Common myeloid progenitor, CD34-positive (primary cell): Measurements from ENCODE around the gene FRMD4A.
A peak's percentile ranks its signal among the peaks of the same experiment; 100 is the strongest.

ENCODE experiments used
- CTCF ChIA-PET: fragments of 350-600 bp; sonication (Branson Sonifier 250); formaldehyde crosslinking; loops from one replicate; lab custom pipeline; 2021; ENCODE audit warnings: antibody characterized with exemption; lab: Charles Lee
- POLR2A ChIA-PET: fragments of 350-600 bp; sonication (Branson Sonifier 250); formaldehyde crosslinking; loops from one replicate; lab custom pipeline; 2021; ENCODE audit warnings: antibody characterized with exemption; lab: Charles Lee
- DNase-seq, 3 donors: peaks; one replicate each; pipeline versions ENCODE4 v3.0.0 to v3.0.0-alpha.2; 2013
- H3K27ac ChIP-seq, 2 experiments: 1 replicate in 1 of 2; 2 replicates in 1 of 2; pipeline ENCODE4 v1.7.0; 2013; ENCODE audit warnings: inconsistent platforms in 2 of 2, low read length in 2 of 2, mild to moderate bottlenecking in 2 of 2, low read depth in 1 of 2, moderate library complexity in 1 of 2; ENCODE audit not compliant: severe bottlenecking in 2 of 2, insufficient read depth in 1 of 2, poor library complexity in 1 of 2
- H3K27me3 ChIP-seq, 5 experiments: replicated peaks in 2 of 5; 1 replicate in 3 of 5; 2 replicates in 2 of 5; pipeline versions ENCODE4 v1.6.1 to v1.7.0; 2013; ENCODE audit warnings: low read length in 4 of 5, mild to moderate bottlenecking in 2 of 5, moderate library complexity in 2 of 5, inconsistent platforms in 1 of 5; ENCODE audit not compliant: insufficient read depth in 5 of 5, control insufficient read depth in 4 of 5
- H3K36me3 ChIP-seq, 4 experiments: 1 replicate in 2 of 4; 2 replicates in 2 of 4; pipeline versions ENCODE4 v1.6.1 to v1.7.0; 2013; ENCODE audit warnings: low read length in 3 of 4, control low read depth in 1 of 4, mild to moderate bottlenecking in 1 of 4; ENCODE audit not compliant: control insufficient read depth in 4 of 4, insufficient read depth in 4 of 4
- H3K4me1 ChIP-seq, 4 experiments: 1 replicate in 3 of 4; 2 replicates in 1 of 4; pipeline versions ENCODE4 v1.6.1 to v1.7.1; 2013; ENCODE audit warnings: low read length in 3 of 4, mild to moderate bottlenecking in 3 of 4, control low read depth in 1 of 4, inconsistent platforms in 1 of 4, moderate library complexity in 1 of 4; ENCODE audit not compliant: control insufficient read depth in 4 of 4, insufficient read depth in 4 of 4; ENCODE audit errors: control extremely low read depth in 1 of 4
- H3K4me3 ChIP-seq, 7 experiments: 1 replicate in 4 of 7; 2 replicates in 3 of 7; pipeline versions ENCODE4 v1.5.1 to v1.7.0; 2013; ENCODE audit warnings: mild to moderate bottlenecking in 7 of 7, low read length in 6 of 7, moderate library complexity in 6 of 7, inconsistent platforms in 2 of 7, low read depth in 2 of 7, control low read depth in 1 of 7; ENCODE audit not compliant: insufficient read depth in 4 of 7, control insufficient read depth in 1 of 7; ENCODE audit errors: extremely low read depth in 1 of 7
- H3K9me3 ChIP-seq, 5 experiments: 1 replicate in 4 of 5; 2 replicates in 1 of 5; pipeline versions ENCODE4 v1.6.1 to v1.7.1; 2013; ENCODE audit warnings: low read length in 4 of 5, mild to moderate bottlenecking in 2 of 5, inconsistent platforms in 1 of 5, low read depth in 1 of 5, moderate library complexity in 1 of 5; ENCODE audit not compliant: control insufficient read depth in 4 of 5, insufficient read depth in 2 of 5; ENCODE audit errors: control extremely low read depth in 1 of 5
- WGBS: methylation state at CpG from one replicate; pipeline ENCODE4 v1.1.5; 2013; ENCODE audit not compliant: insufficient coverage; 5-methylcytosine and 5-hydroxymethylcytosine counted together

Gene FRMD4A

DNA sequence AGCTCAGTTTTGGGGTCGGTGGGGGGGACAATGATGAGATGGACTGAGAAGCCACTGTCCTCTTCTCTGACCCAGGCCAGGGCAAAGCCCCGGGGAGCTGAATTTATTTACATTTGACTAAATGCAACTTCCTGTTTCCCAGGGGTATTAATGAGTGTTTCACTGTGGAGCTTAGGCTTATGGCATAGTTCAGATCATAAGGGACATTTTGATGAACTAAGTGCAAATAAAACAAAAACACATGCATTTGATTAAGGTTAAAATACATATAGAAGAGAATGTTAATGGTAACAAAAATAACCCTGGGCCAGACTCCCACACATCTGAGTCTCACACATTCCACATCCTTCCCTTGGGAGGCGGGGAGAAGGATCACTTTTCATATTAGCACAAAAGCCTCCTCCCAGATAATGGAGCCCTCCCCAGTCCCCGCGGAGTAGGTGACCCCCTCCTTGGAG lies 320.6 kb downstream of the FRMD4A start:
- ChIA-PET POLR2A (no interaction called here), CTCF (no interaction called here)
- WGBS: 50% methylated on average over 2 of the region's 5 CpGs
- peaks cover 4 to 8% (median 7%) of the 10 kb centered on the region in 4 experiments for H3K4me1 ChIP-seq
- H3K9me3 ChIP-seq: no peaks in the 10 kb centered on the region
- H3K4me3 ChIP-seq: no peak overlapping the region
- no peaks in the 10 kb centered on the region for H3K36me3 ChIP-seq
- peaks cover 0 to 60% (median 34%) of the 10 kb centered on the region in 5 experiments for H3K27me3 ChIP-seq
- H3K27ac ChIP-seq: no peak overlapping the region
- no peak for DNase-seq

DNA sequence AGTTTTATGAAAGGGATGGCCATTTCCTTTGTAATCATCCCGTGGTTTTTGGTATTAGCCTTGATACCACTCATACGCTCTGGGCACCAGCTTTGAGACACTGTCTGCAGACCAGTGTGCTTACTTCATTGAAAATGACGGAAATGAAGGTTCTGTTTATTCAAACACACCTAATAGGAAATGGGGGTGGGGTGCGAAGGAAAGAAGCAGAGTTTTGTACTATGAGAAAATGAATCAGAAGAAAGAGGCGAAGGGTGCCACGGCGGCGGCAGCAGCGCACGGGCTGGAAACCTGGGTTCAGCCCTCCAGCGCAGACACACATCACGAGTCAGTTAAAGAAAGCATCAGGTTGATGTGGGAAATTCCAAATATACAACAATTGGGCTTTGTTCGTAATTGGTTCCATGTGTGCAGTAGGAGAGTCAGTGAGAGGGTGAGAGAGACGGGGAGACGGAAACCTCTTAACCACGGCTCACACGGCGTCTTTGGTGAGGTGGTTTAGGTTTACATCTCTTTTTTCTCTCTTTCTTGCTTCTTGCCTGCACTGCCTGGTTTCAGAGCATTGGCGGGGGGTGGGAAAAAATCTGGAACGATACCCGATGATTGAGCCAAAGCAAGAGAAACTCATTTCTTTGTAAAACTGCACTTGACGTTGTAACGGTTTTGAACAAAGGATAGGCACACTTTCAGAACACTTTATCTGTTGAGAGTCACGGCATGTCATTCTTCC lies 321.2 kb downstream of the FRMD4A start:
- DNase-seq: peak in 2 of 3 donors; percentile 27 to 38
- Histone ChIP-seq H3K4me3 (peak overlapping the region in 1 of 7 experiments; percentile 19), H3K27me3 (peaks cover 0 to 60% (median 34%) of the 10 kb centered on the region in 5 experiments), H3K36me3 (no peaks in the 10 kb centered on the region), H3K9me3 (no peaks in the 10 kb centered on the region), H3K27ac (no peak overlapping the region), H3K4me1 (peaks cover 4 to 8% (median 7%) of the 10 kb centered on the region in 4 experiments)
- WGBS: 35% methylated on average over 18 of the region's 24 CpGs
- CTCF ChIA-PET: no interaction called here
- POLR2A ChIA-PET: no interaction called here

DNA sequence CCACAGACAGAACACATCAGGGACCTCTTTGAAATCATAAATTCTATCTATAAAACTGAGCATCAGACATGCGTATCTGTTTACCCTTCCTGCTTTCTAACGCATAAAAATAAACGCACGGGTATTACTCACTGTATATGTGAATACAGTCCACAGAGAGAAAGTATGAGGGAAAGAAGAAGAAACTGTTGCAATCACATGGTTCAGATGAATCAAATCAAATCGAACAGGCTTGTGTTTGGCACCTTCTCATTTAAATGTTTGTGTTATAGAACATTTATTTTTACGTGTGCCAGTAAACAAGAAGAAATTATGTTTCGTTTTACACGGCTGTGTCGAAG lies 322.0 kb downstream of the FRMD4A start:
- H3K4me3 ChIP-seq: no peak overlapping the region
- no peak for DNase-seq
- H3K27ac ChIP-seq: no peak overlapping the region
- WGBS: 69% methylated on average over 7 of the region's 9 CpGs
- CTCF ChIA-PET: interaction anchor here (0.6 kb wide), 1 partner anchor 54 kb away, joined by 3 read pairs; no protein-coding TSS in a partner anchor
- H3K27me3 ChIP-seq: peaks cover 0 to 60% (median 34%) of the 10 kb centered on the region in 5 experiments
- peaks cover 4 to 8% (median 7%) of the 10 kb centered on the region in 4 experiments for H3K4me1 ChIP-seq
- H3K36me3 ChIP-seq: no peaks in the 10 kb centered on the region
- H3K9me3 ChIP-seq: no peaks in the 10 kb centered on the region
- POLR2A ChIA-PET: no interaction called here

DNA sequence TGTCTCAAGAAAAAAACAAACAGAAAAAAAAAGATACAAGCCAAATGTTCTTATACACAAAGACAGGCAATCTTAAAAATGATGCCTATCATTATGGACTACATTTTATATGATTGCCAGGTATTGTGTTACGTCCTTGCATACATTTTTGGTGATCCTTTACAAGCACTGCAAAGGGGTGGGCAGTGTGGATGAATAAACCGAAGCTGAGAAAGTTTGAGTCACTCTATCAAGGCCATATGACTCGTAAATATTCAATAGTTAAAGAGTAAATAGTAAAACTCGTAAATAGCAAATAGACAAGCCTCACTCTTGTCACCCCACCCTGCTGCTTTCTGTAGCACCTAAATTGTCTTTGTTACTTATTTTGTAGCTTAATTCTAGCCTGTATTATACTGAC lies 326.2 kb downstream of the FRMD4A start:
- POLR2A ChIA-PET: no interaction called here

DNA sequence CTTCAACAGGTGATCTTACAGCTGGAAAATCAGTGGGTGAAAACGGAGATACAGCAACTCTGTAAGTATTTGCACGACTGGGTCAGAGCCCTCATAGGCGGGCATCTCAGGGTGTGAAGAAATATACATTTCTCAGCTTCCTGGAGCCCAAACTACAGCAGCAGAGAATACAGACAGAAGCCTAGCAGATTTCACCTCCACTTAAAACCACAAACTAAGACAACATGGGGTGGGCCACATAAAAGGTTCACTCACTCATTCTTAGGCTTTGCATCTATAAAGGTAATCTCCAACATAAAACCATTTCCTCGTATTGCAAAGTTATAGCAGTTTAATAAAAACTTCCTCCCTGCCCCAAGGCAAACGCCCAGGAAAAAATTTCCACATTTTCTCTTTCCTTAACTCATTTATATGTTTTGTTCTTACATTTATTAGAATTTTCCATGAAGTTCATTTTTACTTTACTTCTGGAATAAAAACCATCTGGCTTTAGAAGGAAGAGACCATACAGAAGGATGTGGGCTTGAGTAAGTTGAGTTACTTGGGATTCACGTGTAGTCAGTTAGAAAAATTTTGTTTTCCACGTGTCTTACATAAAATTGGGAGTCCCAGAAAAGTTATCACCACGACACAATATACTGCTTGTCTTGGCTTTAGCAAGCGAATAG lies 327.1 kb downstream of the FRMD4A start:
- no peak for DNase-seq
- CTCF ChIA-PET: no interaction called here
- H3K27me3 ChIP-seq: peaks cover 0 to 35% (median 19%) of the 10 kb centered on the region in 5 experiments
- peaks cover 0 to 5% (median 0%) of the 10 kb centered on the region in 5 experiments for H3K9me3 ChIP-seq
- no peak overlapping the region for H3K27ac ChIP-seq
- H3K4me3 ChIP-seq: no peak overlapping the region
- peaks cover 0 to 6% (median 4%) of the 10 kb centered on the region in 4 experiments for H3K4me1 ChIP-seq
- POLR2A ChIA-PET: no interaction called here
- no peaks in the 10 kb centered on the region for H3K36me3 ChIP-seq
- 93% methylated on average over 4 of the region's 9 CpGs for WGBS

More for the DNA sequence above, 326.2 kb downstream of the FRMD4A start:
- Histone ChIP-seq H3K4me1 (peaks cover 3 to 6% (median 5%) of the 10 kb centered on the region in 4 experiments), H3K4me3 (no peak overlapping the region), H3K36me3 (no peaks in the 10 kb centered on the region), H3K27me3 (peaks cover 0 to 44% (median 24%) of the 10 kb centered on the region in 5 experiments), H3K27ac (no peak overlapping the region), H3K9me3 (no peaks in the 10 kb centered on the region)
- no peak for DNase-seq
- no CpG with 5 or more reads among the region's 4 CpGs for WGBS
- CTCF ChIA-PET: no interaction called here

DNA sequence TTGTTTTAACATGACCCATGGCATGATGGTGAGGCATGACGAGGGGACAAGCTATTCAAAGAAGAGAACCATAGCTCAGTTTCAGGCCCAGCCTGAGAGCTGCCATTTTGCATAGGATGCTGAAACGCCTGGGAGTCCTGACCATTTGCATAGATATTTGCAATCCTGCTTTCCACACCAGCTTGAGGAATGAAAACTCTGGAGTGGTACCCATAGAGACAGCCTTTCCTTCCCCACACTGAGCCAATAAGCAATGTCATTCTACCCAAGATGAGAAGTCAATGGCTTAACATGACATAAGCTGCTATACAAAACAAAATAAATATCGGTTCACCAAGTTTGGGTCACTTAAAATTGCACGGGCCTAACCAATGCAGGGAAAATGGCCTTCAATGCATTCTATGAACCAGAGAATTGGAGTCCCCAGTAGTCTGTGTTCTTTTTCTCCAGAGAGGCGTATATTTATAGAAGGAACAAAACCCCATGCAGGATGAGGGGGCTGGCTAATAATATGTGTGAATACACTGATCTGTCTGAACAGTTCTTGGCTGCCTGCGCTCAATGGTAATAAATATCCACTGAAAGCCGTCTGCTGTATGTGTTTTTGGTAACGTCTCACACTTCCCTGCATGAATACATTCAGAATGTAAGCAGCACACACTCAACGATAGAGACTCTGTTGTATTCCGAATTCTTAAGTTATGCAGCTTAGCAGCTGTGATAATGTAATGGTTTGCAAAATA lies 329.3 kb downstream of the FRMD4A start:
- ChIA-PET CTCF (no interaction called here), POLR2A (no interaction called here)
- no peaks in the 10 kb centered on the region for H3K4me1 ChIP-seq
- no peak overlapping the region for H3K27ac ChIP-seq
- WGBS: 97% methylated on average over 7 of the region's 10 CpGs
- peaks cover 0 to 12% (median 0%) of the 10 kb centered on the region in 5 experiments for H3K9me3 ChIP-seq
- H3K36me3 ChIP-seq: no peaks in the 10 kb centered on the region
- no peak overlapping the region for H3K4me3 ChIP-seq
- peaks cover 0 to 20% (median 10%) of the 10 kb centered on the region in 5 experiments for H3K27me3 ChIP-seq
- DNase-seq: no peak
